GM12875 (cell line): ENCODE measurements around the gene PCYT1B.
"Not testable (repeated sequence)": the region's sequence is repeated elsewhere in the genome, so short reads cannot be mapped to it uniquely, and the experiment has no call there.

Source experiments
- H3K4me3 ChIP-seq: one replicate; pipeline ENCODE4 v1.5.1; 2011; ENCODE audit warnings: low read depth, low read length, control low read depth
- TF ChIP-seq, protein P1 (sequence below): IDR thresholded peaks from 2 replicates; pipeline ENCODE4 v1.5.1; 2011; ENCODE audit warnings: low read depth, mild to moderate bottlenecking, control low read depth, inconsistent platforms, low read length, moderate library complexity, borderline replicate concordance; ENCODE audit not compliant: insufficient read depth

Gene PCYT1B

GRCh38 chrX:24659646-24660045, 12.5 kb upstream of the PCYT1B start:
- TF ChIP-seq, protein P1, sequence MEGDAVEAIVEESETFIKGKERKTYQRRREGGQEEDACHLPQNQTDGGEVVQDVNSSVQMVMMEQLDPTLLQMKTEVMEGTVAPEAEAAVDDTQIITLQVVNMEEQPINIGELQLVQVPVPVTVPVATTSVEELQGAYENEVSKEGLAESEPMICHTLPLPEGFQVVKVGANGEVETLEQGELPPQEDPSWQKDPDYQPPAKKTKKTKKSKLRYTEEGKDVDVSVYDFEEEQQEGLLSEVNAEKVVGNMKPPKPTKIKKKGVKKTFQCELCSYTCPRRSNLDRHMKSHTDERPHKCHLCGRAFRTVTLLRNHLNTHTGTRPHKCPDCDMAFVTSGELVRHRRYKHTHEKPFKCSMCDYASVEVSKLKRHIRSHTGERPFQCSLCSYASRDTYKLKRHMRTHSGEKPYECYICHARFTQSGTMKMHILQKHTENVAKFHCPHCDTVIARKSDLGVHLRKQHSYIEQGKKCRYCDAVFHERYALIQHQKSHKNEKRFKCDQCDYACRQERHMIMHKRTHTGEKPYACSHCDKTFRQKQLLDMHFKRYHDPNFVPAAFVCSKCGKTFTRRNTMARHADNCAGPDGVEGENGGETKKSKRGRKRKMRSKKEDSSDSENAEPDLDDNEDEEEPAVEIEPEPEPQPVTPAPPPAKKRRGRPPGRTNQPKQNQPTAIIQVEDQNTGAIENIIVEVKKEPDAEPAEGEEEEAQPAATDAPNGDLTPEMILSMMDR, result no peak
- no peak overlapping the region for H3K4me3 ChIP-seq

GRCh38 chrX:24659106-24659505, 12.0 kb upstream of the PCYT1B start:
- TF ChIP-seq, protein P1, result no peak
- no peak overlapping the region for H3K4me3 ChIP-seq

DNA sequence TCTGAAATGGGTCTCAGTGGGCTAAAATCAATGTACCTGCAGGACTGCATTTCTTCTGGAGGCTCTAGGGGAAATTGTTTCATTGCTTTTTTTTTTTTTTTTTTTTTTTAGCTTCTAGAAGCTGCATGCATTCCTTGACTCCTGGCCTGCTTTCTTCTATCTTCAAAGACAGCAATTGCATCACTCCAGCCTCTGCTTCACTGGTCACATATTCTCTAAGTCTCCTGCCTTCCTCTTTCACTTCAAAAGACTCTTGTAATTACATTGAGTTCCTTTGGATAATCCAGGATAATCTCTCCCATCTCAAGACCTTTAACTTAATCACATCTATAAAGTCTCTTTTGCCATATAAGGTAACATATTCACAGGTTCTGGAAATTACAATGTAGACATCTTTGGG, 11.3 kb upstream of the PCYT1B start:
- TF ChIP-seq, protein P1, result no peak
- H3K4me3 ChIP-seq, result no peak overlapping the region

- H3K4me3 ChIP-seq, result no peak overlapping the region
- TF ChIP-seq, protein P1, result no peak
Measured at GRCh38 chrX:24657671-24658386, 10.7 kb upstream of the PCYT1B start.

DNA sequence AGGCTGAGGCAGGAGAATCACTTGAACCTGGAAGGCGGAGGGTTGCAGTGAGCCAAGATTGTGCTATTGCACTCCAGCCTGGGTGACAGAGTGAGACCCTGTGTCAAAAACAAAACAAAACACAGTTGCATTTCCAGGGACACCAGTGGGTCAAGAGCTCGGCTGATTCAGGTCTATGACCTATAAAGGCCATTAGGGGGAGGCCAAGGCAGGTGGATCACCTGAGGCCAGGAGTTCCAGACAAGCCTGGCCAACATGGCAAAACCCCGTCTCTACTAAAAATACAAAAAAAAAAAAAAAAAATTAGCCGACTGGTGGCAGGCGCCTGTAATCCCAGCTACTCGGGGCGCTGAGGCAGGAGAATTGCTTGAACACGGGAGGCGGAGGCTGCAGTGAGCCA, 8.5 kb upstream of the PCYT1B start:
- not testable (repeated sequence) for H3K4me3 ChIP-seq

- TF ChIP-seq, protein P1, result no peak
- H3K4me3 ChIP-seq, result no peak overlapping the region
Measured at GRCh38 chrX:24651783-24652182, 4.6 kb upstream of the PCYT1B start.

DNA sequence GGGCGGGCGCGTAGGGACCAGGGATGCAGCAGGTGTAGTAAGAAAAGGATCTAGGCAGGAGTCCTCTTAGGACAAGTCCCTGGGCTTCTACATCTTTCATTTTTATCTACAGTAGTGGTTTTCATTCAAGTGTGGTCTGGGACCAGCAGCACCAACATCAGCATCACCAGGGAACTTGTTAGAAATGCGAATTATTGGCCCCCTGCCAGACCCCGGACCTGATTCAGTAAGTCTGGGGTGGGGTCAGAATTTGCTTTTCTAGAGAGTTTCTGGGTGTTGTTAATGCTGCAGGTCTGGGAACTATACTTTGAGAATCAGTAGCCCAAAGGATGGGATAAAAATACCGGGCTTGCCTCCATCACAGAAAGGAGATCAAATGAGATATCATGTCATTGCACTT, 1.3 kb upstream of the PCYT1B start:
- TF ChIP-seq, protein P1, result no peak
- no peak overlapping the region for H3K4me3 ChIP-seq
